Activated CD4-positive, alpha-beta memory T cell treated with anti-CD3 and anti-CD28 coated beads for 36 hours (primary cell): ENCODE data around the gene DPY30. TPM values are rescaled to one million over a fixed set of nuclear protein-coding genes. Genes with fewer than 3 reads are reported as not detected.
A peak's percentile ranks its signal among the peaks of the same experiment; 100 is the strongest.

Experiments
- CTCF ChIA-PET: fragments of 350-600 bp; sonication (Branson Sonifier 250); formaldehyde crosslinking; loops from one replicate; lab custom pipeline; 2021; ENCODE audit warnings: antibody characterized with exemption, inconsistent platforms; lab: Charles Lee
- POLR2A ChIA-PET: fragments of 350-600 bp; sonication (Branson Sonifier 250); formaldehyde crosslinking; loops from one replicate; lab custom pipeline; 2021; ENCODE audit warnings: antibody characterized with exemption; lab: Charles Lee
- DNase-seq: peaks from one replicate; pipeline ENCODE4 v3.0.0-alpha.2; 2020
- H3K27ac Mint-ChIP-seq: one replicate; pipeline ENCODE4 v1.8.0; 2021; ENCODE audit warnings: mixed read lengths
- H3K27me3 Mint-ChIP-seq: one replicate; pipeline ENCODE4 v1.8.0; 2021; ENCODE audit warnings: mixed read lengths
- H3K36me3 Mint-ChIP-seq: one replicate; pipeline ENCODE4 v1.8.0; 2021; ENCODE audit warnings: mixed read lengths
- H3K4me1 Mint-ChIP-seq: one replicate; pipeline ENCODE4 v1.8.0; 2021; ENCODE audit warnings: low read depth, mixed read lengths
- H3K4me3 Mint-ChIP-seq: one replicate; pipeline ENCODE4 v1.8.0; 2021; ENCODE audit warnings: mild to moderate bottlenecking, mixed read lengths
- H3K9me3 Mint-ChIP-seq: one replicate; pipeline ENCODE4 v1.8.0; 2021; ENCODE audit warnings: mixed read lengths
- intact Hi-C: fragments of 100-400 bp; cut with micrococcal nuclease; formaldehyde crosslinking; loops from one replicate; pipeline ENCODE4 v1.15.1; 2023
- total RNA-seq, 2 experiments: library from RNA; stranded (reverse); gene quantifications; one replicate each; pipeline ENCODE4 v1.2.3, GENCODE V29; 2021

DPY30 gene
- total RNA-seq, 2 experiments from 2014 or later: 81.6 to 89.2 TPM

- H3K4me3 Mint-ChIP-seq: peak overlapping the region; percentile 88
- peak overlapping the region; percentile 87 for H3K27ac Mint-ChIP-seq
- H3K27me3 Mint-ChIP-seq: no peaks in the 10 kb centered on the region
- H3K4me1 Mint-ChIP-seq: peaks cover 50% of the 10 kb centered on the region
- H3K9me3 Mint-ChIP-seq: no peaks in the 10 kb centered on the region
- peaks cover 3% of the 10 kb centered on the region for H3K36me3 Mint-ChIP-seq
- POLR2A ChIA-PET: interaction anchor here (0.7 to 2.2 kb wide), 7 partner anchors 9 to 775 kb away, joined by 3 to 11 read pairs (median 3); partner anchors contain the start of genes DPY30 and EHD3
- intact Hi-C loops: loop anchor here (2.0 to 5.0 kb wide), 2 partner anchors 52 to 156 kb away; partner anchors contain the start of gene SLC30A6
- peak; percentile 38 for DNase-seq
- CTCF ChIA-PET: interaction anchor here (0.8 to 1.4 kb wide), 3 partner anchors 9 to 54 kb away, joined by 3 to 7 read pairs (median 5); partner anchors contain the start of gene SPAST
These were observed 30.6 kb downstream of the DPY30 start for GRCh38 chr2:32008805-32009515.

- Mint-ChIP-seq H3K4me1 (peaks cover 52% of the 10 kb centered on the region), H3K27me3 (no peaks in the 10 kb centered on the region), H3K4me3 (no peak overlapping the region)
These were observed 32.5 kb downstream of the DPY30 start for GRCh38 chr2:32007121-32007391.

DNA sequence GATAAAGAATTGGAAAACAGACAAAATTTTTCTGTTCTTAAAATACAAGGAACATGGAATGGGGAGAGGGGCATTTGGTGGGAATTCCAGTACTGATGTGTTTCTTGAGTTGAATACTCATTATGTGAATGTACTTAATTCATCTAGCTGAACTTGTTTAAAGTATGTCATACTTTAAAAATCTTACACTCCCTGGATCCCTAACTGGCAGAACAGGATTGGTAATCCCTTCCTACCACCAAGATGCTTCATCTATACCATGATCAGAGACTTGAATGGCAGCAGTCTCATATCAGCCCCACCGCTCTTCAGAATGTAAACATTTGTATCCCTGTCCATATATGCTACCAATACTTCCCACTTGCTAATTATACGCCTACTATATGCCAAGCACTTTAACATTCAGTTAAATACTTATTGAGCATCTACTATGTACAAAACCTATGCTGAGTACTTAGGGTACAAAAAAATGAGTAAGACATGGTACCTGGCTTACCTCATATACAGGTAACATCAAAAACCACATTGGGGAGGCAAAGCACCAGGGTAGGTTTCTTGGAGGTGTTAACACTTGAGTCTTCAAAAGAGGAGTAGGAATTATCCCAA is 34.1 kb downstream of the DPY30 start:
- no peak for DNase-seq
- intact Hi-C loops: loop anchor here (5.0 kb wide), 1 partner anchor 48 kb away; no protein-coding TSS in a partner anchor
- ChIA-PET CTCF (no interaction called here), POLR2A (no interaction called here)
- no peak overlapping the region for H3K27ac Mint-ChIP-seq
- no peaks in the 10 kb centered on the region for H3K27me3 Mint-ChIP-seq
- peaks cover 48% of the 10 kb centered on the region for H3K4me1 Mint-ChIP-seq
- H3K36me3 Mint-ChIP-seq: peaks cover 3% of the 10 kb centered on the region
- no peaks in the 10 kb centered on the region for H3K9me3 Mint-ChIP-seq
- no peak overlapping the region for H3K4me3 Mint-ChIP-seq

More at GRCh38 chr2:32007121-32007391, 32.5 kb downstream of the DPY30 start:
- ChIA-PET POLR2A (no interaction called here), CTCF (no interaction called here)
- DNase-seq: no peak
- intact Hi-C loops: loop anchor here (5.0 kb wide), 1 partner anchor 50 kb away; no protein-coding TSS in a partner anchor
- no peak overlapping the region for H3K27ac Mint-ChIP-seq
- peaks cover 3% of the 10 kb centered on the region for H3K36me3 Mint-ChIP-seq
- no peaks in the 10 kb centered on the region for H3K9me3 Mint-ChIP-seq

DNA sequence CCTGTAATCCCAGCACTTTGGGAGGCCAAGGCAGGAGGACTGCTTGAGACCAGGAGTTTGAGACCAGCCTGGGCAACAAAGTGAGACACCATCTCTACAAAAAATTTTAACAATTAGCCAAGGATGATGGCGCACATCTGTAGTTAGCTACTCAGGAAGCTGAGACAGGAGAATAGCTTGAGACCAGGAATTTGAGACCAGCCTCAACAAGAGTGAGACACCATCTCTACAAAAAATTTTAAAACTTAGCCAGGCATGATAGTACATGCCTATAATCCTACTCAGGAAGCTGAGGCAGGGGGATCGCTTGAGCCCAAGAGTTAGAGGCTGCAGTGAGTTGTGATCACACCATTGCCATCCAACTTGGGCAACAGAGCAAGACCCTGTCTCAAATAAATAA is 35.8 kb downstream of the DPY30 start:
- ChIA-PET CTCF (no interaction called here), POLR2A (no interaction called here)
- no peak for DNase-seq
- peaks cover 55% of the 10 kb centered on the region for H3K4me1 Mint-ChIP-seq
- H3K36me3 Mint-ChIP-seq: peaks cover 3% of the 10 kb centered on the region
- H3K4me3 Mint-ChIP-seq: no peak overlapping the region
- H3K27me3 Mint-ChIP-seq: no peaks in the 10 kb centered on the region
- no peak overlapping the region for H3K27ac Mint-ChIP-seq
- intact Hi-C loops: no loop called here
- no peaks in the 10 kb centered on the region for H3K9me3 Mint-ChIP-seq

DNA sequence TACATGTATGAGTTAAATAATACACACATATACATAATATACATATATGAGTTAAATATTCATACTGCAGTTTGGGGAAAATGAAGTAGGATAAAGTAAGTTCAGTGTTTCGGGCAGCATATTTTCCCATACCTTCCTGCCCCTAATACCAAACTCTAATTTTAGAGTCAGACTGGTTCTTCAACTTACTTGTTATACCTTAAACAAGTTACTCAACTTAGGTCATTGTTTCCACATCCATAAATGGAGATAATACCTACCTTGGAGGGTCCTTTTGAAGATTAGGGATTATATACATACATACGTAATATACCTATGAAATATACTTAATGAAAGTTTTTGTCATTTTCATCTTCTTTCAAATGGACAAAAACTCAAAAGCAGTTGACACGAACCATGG is 37.2 kb downstream of the DPY30 start:
- Mint-ChIP-seq H3K4me3 (no peak overlapping the region), H3K4me1 (peaks cover 53% of the 10 kb centered on the region), H3K36me3 (peaks cover 3% of the 10 kb centered on the region), H3K27me3 (no peaks in the 10 kb centered on the region), H3K9me3 (no peaks in the 10 kb centered on the region), H3K27ac (no peak overlapping the region)
- ChIA-PET CTCF (no interaction called here), POLR2A (no interaction called here)
- intact Hi-C loops: no loop called here
- DNase-seq: no peak

DNA sequence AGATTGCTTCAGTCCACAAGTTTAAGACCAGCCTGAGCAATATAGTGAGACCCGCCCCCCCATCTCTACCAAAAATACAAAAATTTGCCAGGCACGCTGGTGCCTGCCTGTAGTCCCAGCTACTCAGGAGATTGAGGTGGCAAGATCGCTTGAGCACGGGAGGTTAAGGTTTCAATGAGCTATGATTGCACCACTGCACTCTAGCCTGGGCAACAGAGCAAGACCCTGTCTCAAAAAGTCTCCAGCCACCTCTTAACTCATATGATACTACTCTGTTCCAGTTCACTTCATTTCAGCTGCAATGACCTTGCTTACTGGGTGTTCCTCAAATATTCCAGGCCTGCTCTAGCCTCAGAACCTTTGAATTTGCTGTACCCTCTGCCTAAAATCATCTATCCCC is 40.2 kb downstream of the DPY30 start:
- DNase-seq: no peak
- Mint-ChIP-seq H3K27ac (no peak overlapping the region), H3K36me3 (peaks cover 2% of the 10 kb centered on the region), H3K4me3 (no peak overlapping the region), H3K4me1 (peaks cover 51% of the 10 kb centered on the region), H3K27me3 (no peaks in the 10 kb centered on the region), H3K9me3 (no peaks in the 10 kb centered on the region)
- CTCF ChIA-PET: interaction anchor here (0.7 to 1.1 kb wide), 2 partner anchors 9 to 138 kb away, joined by 3 to 4 read pairs; no protein-coding TSS in a partner anchor
- intact Hi-C loops: no loop called here
- POLR2A ChIA-PET: interaction anchor here (0.7 to 1.3 kb wide), 2 partner anchors 9 to 10 kb away, joined by 3 to 5 read pairs; no protein-coding TSS in a partner anchor

GRCh38 chr2:31998731-31999383 is 40.7 kb downstream of the DPY30 start:
- ChIA-PET POLR2A (interaction anchor here (1.3 kb wide), 1 partner anchor 10 kb away, joined by 3 read pairs; no protein-coding TSS in a partner anchor), CTCF (interaction anchor here (1.8 kb wide), 1 partner anchor 9 kb away, joined by 5 read pairs; no protein-coding TSS in a partner anchor)
- Mint-ChIP-seq H3K27ac (peak overlapping the region; percentile 1), H3K27me3 (no peaks in the 10 kb centered on the region), H3K36me3 (no peaks in the 10 kb centered on the region), H3K9me3 (no peaks in the 10 kb centered on the region), H3K4me3 (no peak overlapping the region), H3K4me1 (peaks cover 46% of the 10 kb centered on the region)
- no peak for DNase-seq
- intact Hi-C loops: no loop called here

DNA sequence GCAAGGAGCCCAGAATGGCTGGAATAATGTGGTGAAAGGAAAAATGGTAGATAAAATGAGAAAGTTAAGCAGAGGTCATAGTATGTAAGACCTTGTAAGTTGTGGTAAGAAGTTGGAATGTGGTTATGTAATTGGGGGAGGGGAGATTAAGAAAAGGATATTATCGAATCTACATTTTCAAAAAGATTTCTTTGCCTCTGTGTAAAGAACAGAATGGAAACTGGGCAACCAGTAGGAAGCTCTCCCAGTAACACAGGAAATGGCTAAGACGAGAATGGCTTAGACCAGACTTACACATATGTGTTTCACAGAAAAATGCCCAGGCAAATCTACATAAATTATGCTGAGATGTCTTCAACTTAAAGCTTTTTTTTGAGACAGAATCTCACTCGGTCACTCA is 42.0 kb downstream of the DPY30 start:
- intact Hi-C loops: no loop called here
- no peak for DNase-seq
- H3K36me3 Mint-ChIP-seq: no peaks in the 10 kb centered on the region
- POLR2A ChIA-PET: interaction anchor here (1.4 kb wide), 1 partner anchor 11 kb away, joined by 3 read pairs; no protein-coding TSS in a partner anchor
- H3K4me1 Mint-ChIP-seq: peaks cover 51% of the 10 kb centered on the region
- no peaks in the 10 kb centered on the region for H3K9me3 Mint-ChIP-seq
- H3K27ac Mint-ChIP-seq: peak overlapping the region; percentile 20
- CTCF ChIA-PET: interaction anchor here (1.8 kb wide), 1 partner anchor 10 kb away, joined by 5 read pairs; no protein-coding TSS in a partner anchor
- H3K4me3 Mint-ChIP-seq: no peak overlapping the region
- H3K27me3 Mint-ChIP-seq: no peaks in the 10 kb centered on the region

- Mint-ChIP-seq H3K4me1 (peaks cover 56% of the 10 kb centered on the region), H3K36me3 (peaks cover 2% of the 10 kb centered on the region), H3K9me3 (no peaks in the 10 kb centered on the region), H3K27ac (no peak overlapping the region), H3K27me3 (no peaks in the 10 kb centered on the region), H3K4me3 (no peak overlapping the region)
- DNase-seq: no peak
- intact Hi-C loops: no loop called here
- ChIA-PET POLR2A (interaction anchor here (1.4 kb wide), 1 partner anchor 12 kb away, joined by 3 read pairs; no protein-coding TSS in a partner anchor), CTCF (no interaction called here)
These were observed 42.9 kb downstream of the DPY30 start for GRCh38 chr2:31996571-31997150.

- no peak for DNase-seq
- Mint-ChIP-seq H3K27me3 (no peaks in the 10 kb centered on the region), H3K9me3 (no peaks in the 10 kb centered on the region), H3K27ac (no peak overlapping the region), H3K4me3 (no peak overlapping the region), H3K36me3 (peaks cover 9% of the 10 kb centered on the region), H3K4me1 (peaks cover 50% of the 10 kb centered on the region)
- ChIA-PET CTCF (no interaction called here), POLR2A (no interaction called here)
- intact Hi-C loops: no loop called here
These were observed 46.7 kb downstream of the DPY30 start for GRCh38 chr2:31992934-31993333.

DNA sequence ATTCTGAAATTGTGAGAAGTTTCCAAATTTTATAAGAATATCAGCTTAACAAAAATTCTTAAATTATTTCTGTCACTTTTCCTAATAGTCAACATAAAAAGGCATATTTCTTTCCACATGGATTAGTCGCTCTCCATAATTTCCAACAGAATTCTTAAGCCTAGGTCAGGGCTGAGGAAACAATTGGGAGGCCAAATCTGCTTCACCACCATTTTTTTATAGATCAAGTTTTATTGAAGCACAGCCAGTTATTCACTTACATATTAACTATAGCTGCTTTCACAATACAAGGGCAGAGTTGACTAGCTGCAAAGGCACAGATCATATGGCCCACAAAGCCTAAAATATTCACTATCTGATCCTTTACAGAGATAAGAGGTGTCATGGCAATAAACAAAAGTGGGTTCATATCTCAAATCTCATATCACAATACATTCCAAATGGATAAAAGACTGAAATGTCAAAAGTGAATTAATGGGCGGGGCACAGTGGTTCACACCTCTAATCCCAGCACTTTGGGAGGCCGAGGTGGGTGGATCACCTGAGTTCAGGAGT is 47.5 kb downstream of the DPY30 start:
- POLR2A ChIA-PET: no interaction called here
- peaks cover 9% of the 10 kb centered on the region for H3K36me3 Mint-ChIP-seq
- no peak for DNase-seq
- CTCF ChIA-PET: no interaction called here
- no peaks in the 10 kb centered on the region for H3K9me3 Mint-ChIP-seq
- no peak overlapping the region for H3K27ac Mint-ChIP-seq
- no peak overlapping the region for H3K4me3 Mint-ChIP-seq
- H3K4me1 Mint-ChIP-seq: peaks cover 49% of the 10 kb centered on the region
- intact Hi-C loops: no loop called here
- H3K27me3 Mint-ChIP-seq: no peaks in the 10 kb centered on the region
